NCI-H460 (cell line): ENCODE data around the gene RTP3. TPM values are rescaled to one million over a fixed set of nuclear protein-coding genes. Genes with fewer than 3 reads are reported as not detected.
A peak's percentile ranks its signal among the peaks of the same experiment; 100 is the strongest.

ENCODE experiments used
- DNase-seq: peaks from one replicate; pipeline ENCODE4 v3.0.0-alpha.2; 2016; ENCODE audit warnings: low read depth; ENCODE audit errors: extremely low read depth
- total RNA-seq: library from RNA; depleted of rRNA; stranded (reverse); fragments of >200 nt; shearing (Covaris generic); gene quantifications from 2 replicates; pipeline ENCODE4 v1.2.3, GENCODE V29; 2014

Gene RTP3
- total RNA-seq, 1 experiment from 2014 or later = not detected

GRCh38 chr3:46468753-46469600 is 28.8 kb upstream of the RTP3 start:
- no peak for DNase-seq

DNA sequence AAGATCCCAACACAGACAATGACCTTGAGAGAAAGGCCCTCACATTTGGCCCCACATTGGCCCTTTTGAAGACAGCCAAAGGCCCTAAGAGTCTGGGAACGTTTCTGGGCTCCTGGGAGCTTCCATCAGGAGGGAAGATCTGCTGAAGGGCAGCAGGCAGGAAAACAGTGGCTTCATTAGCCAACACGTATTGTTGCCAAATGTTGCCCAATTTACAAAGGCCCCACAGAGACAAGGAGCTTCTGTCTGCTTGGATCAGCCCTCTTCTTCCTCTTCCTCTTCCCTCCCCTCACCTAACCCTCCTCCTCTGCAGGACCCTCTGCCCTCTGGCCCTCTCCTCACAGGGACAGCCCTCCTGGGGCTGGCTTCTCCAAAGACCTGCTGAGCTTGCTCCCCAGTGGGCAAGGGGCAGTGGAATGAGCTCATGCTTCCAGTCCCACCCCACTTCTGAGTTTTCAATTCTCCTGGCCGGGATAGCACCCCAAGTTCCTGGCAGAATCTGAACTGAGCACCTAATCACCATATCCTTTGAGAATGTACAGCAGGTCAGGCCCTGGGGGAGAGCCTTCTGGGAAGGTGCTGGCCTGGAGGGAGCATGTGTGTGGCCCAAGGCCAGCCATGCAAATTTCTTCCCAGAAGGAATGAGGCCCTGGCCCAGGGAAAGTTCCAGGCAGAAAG is 28.0 kb upstream of the RTP3 start:
- no peak for DNase-seq

GRCh38 chr3:46470831-46471230 is 26.9 kb upstream of the RTP3 start:
- DNase-seq = no peak

DNA sequence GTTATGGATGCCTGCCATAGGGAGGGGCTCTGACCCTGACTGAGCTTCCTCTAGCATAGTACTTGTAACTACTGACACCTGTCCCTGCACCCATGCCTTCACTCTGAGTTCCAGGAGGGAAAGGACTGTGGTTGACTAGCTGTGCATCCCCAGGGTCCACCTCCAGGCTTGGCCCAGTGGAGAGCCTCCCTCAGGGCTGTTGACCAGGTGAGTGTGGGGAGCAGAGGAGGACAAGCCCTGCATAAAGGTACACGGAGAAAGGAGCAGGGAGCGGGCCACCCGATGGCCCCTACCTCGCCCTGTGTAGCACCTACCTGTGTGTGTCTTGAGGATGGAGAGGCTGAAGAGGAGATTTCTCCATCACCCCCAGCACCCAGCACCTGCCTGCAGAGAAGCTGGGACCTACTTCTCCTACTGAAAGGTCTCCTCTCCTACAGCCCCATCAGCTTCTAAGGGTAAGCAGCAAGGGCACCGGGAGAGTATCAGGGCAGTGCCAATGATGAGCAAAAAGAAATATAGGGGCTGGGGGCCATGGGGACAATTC is 26.3 kb upstream of the RTP3 start:
- no peak for DNase-seq

GRCh38 chr3:46472736-46473135 is 25.0 kb upstream of the RTP3 start:
- no peak for DNase-seq

DNA sequence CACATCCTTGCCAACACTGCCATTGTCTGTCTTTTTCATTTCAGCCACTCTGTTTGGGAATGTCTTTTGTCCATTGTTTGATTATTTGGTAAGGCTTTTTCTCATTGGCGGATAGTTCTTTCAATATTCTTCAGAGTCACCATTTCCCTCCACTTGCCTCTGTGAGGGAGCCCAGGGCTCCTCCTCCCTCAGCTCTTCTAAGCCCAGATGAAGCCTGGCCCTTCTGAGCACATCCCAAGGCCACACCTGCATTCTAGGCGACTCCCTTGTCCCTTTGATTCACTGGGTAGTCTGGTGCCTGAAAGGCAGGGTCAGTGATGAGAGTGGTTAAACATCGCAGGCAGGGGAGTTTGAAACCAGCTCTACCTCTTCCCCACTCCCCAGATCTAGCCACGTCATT is 20.6 kb upstream of the RTP3 start:
- no peak for DNase-seq

GRCh38 chr3:46477756-46478155 is 20.0 kb upstream of the RTP3 start:
- no peak for DNase-seq

GRCh38 chr3:46478341-46478740 is 19.4 kb upstream of the RTP3 start:
- DNase-seq = no peak

DNA sequence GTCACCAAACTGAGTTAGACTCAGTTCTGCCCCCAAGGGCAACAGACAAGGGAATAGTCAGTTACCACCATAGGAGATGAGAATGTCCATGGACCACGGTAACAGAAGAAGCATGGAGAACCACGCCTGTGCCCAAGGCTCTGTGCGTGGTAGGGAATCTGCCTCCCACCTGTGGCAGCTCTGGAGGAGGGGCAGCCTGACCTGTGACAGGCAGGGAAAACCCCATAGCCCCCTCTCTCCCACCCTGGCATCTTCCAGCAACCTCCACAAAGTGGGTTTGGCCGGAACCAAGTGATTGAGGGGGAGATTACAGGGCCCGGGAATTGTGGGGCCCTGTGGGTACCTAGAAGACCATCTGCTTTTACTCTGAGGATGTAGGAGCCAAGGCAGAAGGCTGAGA is 18.8 kb upstream of the RTP3 start:
- no peak for DNase-seq

- DNase-seq = no peak
Observed at GRCh38 chr3:46479696-46480095, 18.1 kb upstream of the RTP3 start.

DNA sequence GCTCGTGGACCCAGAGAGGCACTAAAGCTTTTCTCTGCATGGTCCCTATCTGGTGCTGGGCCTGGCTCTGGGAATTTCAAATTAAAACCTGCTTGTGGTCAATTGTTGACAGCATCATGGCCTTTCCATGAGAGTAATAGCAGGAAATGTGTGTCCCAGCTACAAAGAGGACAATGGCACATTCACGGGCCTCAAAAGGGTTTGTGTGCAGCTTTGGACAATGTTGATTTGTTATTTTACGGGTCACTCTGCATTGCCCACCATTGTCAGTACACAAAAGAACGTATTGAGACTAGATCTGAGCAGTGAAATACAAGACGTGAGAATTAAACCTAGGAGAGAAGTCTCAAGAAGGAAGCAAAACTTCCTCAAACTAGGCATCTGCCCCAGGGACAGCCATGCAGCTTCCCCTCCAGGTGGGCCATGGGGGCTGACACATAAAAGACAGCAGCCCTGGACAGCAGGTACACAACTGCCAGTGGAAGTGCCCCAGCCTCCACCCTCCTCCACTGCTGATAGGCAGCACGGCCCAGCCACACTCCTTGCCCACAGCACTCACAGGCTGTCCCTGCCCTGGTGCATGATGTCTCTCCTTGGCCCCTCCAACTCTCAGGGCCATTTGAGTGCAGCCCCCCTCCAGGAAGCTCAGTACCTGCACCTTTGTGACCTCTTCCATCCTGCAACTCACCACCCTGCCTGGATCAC is 17.1 kb upstream of the RTP3 start:
- DNase-seq = no peak

- no peak for DNase-seq
Observed at GRCh38 chr3:46481636-46482035, 16.1 kb upstream of the RTP3 start.

DNA sequence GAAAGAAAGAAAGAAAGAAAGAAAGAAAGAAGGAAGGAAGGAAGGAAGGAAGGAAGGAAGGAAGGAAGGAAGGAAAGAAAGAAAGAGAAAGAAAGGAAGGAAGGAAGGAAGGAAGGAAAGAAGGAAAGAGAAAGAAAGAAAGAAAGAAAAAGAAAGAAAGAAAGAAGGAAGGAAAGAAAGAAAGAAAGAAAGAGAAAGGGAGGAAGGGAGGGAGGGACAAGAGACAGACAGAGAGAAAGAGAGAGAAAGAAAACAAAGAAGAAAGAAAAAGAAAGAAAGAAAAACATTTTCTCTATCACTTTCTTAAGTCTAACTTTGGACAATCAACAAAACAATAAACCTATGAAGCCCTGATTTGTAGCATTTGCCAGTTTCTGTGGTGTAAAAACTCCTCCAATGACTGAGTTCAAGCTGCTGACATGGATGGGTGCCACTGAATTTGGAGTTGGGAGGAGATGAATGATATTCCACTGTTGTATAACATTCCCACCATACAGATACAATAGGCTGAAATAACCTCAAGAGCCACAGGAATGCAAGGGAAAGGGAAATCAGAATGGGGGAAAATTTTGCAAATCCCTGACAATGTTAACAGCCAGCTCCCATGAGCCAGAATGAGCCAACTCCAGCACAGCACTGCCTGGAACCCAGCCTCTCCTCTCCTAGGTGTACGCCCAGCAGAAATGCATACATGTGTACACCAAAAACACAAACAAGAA is 15.0 kb upstream of the RTP3 start:
- DNase-seq = no peak

- no peak for DNase-seq
Observed at GRCh38 chr3:46483825-46484224, 14.0 kb upstream of the RTP3 start.

DNA sequence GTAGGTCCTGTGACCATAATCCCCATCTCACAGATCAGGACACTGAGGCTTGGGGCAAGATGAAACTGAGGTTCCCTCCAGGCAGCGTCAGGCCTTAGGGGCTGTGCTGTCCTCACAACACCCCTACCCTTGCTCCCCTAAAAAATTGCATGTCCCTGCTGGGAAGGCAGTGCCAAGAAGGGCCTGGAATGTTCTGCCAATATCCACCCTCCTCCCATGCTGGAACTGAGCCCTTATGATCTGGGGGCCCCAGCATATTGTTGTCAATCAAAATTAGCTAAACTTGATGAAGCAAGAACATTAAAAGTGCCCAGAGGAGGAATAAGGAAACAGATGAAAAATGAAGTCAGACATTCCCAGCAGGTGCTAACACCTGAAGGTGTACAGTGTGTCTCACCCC is 13.4 kb upstream of the RTP3 start:
- no peak for DNase-seq

DNA sequence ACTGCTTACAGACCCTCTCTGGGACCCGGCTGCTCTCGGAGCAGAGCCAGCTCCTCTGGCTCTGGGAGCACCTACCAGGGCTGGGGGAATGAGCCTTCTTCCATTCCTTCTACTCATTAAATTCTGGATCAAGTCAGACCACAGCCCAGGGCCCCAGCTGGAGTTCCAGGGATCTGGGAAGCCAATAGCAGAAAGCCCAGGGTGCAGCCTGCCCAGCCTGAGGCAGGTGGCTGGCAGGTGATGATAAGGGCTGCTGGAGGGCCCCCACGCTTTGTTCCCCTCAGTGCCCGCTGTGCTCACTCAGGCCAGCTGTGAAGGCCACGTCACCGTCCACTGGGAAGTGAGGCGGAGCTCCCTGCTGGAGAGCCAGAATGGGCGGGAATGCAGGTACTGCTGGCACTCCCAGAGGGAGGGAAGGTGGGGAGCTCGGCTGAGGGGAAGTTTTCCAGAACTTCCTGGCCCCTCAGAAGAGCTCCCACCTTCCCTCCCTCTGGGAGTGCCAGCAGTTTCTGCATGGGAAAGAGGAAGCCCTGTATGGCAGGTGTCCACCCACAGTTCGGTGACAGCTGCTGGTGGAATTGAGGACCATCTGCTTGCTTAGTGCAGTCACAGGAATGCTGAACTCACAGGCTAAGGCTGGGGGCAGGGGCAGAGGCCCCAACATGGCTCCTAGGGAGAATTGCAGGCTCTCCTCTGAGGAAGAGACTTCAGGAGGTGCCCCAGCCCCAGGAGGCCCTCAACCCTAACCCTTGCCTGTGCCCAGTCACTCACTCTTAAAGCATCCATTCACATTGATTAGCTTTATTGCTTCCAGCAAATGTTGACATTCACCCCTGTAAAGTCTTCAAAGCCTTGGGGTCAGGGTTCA is 12.6 kb upstream of the RTP3 start:
- DNase-seq = no peak

DNA sequence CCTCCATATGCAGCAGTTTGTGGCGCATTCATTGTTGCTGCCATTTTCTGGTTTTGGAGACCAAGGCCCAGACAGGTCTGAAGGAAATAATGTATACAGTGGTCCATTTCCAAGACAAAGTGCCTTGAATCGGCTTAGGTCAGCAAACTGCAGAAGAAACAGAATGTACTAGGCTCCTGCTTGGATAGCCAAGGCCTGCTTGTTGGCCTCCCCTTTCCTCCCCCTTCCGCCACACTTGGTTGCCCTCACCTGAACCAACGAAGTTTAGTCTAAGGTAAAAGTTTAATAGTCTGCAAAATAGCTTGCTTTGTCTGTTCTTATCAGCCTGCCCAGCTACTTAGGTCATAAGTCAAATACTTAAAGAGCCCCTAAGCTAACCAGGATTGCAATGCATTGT is 12.0 kb upstream of the RTP3 start:
- DNase-seq = no peak

DNA sequence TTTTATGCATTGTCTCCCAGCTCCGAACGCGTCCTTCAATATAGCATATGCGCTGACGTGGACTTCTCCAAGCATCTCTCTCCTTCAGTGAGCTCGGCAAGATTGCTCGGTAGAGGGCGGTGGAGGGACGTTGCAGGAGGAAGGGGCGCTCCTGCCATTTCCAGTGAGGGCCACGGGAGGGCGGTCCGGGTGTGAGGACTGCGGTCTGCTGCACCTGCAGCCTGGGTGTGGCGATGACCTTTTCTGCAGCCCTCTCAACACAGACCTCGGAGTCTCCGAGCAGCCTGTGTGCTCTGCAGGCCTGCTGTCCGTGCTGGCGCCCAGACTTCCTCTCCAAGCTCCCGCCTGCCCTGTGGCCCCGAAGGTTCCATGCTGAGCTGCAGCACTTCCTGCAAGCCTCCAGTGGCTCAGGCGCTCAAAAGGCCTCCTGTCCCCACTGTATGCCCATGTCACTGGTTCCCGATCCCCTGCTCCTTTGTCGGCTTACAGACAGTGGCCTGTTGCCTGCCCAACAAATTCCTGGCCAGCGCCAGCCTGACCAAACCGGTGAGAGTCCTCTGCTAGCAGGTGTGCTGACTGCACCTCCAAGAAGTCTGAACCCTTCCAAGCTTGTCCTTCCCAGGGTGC is 8.9 kb upstream of the RTP3 start:
- DNase-seq = peak; percentile 85

DNA sequence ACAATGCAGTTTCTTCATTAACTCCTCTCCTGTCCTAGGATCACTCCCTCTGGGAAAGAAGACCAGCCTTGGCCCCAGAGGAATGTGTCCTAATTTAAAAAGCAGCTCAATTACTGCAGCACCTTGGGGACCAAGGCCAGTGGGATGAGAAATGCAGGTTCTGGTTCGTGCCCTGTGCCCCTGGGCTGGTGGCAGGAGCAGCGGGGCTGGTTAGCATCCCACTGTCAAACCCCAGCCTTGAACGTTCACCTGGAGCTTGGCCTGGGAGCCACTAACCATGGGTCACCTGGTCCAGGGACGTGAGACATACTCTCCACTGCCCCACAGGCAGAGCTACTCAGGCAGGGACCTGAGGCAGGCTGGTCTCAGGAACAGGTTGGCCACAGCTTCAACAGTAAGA is 8.4 kb upstream of the RTP3 start:
- no peak for DNase-seq
